GM19455 (cell line): ENCODE results near the gene ELOVL4.

Experiments
- ATAC-seq: cut with Tn5 transposase; IDR thresholded peaks from one replicate; pipeline ENCODE4 v1.9.1; 2021; ENCODE audit not compliant: unreplicated experiment

ELOVL4 gene

GRCh38 chr6:79947191-79948186, at the start of gene ELOVL4:
TSS of gene ELOVL4 (minus strand) at chr6:79947553. CDS start at chr6:79947279, 274 bp downstream.
- ATAC-seq, result peak; percentile 49

- ATAC-seq, result no peak
Measured at GRCh38 chr6:79993911-79994309, 46.6 kb upstream of the ELOVL4 start.

DNA sequence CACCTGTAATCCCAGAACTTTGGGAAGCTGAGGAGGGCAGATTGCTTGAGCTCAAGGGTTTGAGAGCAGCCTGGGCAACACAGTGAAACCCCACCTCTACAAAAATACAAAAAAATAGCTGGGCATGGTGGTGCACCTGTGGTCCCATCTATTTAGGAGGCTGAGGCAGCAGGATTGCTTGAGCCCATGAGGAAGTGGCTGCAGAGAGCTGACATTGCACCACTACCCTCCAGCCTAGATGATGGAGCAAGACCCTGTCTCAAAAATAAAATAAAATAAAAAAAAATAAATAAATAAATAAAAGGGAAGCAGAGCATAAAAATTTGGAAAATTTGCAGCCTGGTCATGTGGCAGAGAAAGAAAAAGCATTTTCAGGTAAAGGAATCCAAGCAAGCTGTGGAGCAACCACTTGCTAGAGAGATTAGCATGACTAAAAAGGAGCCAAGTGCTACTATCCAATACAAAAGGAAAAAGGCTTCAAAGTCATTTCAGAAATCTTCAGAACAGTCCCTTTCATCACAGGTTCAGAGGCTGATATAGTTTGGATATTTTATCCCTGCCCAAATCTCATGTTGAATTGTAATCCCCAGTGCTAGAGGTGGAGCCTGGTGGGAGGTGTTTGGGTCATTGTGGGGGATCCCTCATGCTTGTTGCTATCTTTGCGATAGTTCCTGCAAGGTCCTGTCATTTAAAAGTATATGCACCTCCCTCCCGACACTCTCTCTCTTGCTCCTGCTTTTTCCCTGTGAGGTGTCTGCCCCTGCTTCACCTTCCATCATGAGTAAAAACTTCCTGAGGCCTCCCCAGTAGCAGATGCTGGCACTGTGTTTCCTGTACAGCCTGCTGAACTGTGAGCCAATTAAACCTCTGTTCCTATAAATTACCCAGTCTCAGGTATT, 45.9 kb upstream of the ELOVL4 start:
- no peak for ATAC-seq

GRCh38 chr6:79989641-79990040, 42.3 kb upstream of the ELOVL4 start:
- ATAC-seq, result no peak

DNA sequence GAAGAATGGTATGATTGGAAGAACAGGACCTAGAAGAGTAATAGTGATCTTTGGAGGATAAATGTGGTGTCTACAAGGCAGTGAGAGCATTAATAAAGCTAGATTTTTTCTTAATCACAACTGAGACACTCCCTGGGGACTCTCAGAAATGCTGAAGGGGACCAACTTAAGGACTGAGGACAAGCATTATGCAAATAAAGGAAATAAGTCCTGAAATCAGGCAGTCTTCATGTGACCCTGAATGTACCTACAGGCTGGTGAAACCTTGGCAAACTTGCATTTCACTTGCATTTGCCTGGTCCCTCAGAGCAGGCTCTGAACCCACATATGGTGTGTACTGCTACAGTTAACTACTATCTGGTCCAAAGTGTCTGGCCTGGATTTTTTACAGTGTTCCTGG, 37.8 kb upstream of the ELOVL4 start:
- ATAC-seq, result no peak

GRCh38 chr6:79984261-79984660, 36.9 kb upstream of the ELOVL4 start:
- no peak for ATAC-seq

DNA sequence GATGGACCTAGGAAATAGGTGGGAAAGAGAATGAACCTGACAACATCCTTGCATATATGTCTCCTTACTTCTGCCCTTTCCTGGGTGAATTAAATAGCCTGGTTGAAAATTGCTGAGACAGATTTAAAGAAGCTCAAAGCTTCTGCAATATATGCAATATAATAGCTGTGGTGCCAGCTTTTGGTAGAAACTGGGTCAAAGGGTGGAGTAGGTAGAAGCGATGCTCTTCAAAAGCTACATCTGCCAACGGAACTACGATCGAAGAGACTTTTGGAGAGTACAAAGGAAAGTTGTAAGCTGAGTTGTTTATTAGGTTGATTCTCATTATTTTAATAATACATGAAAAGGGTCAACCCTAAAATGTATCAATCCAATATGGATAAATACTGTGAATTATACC, 34.3 kb upstream of the ELOVL4 start:
- ATAC-seq, result no peak

DNA sequence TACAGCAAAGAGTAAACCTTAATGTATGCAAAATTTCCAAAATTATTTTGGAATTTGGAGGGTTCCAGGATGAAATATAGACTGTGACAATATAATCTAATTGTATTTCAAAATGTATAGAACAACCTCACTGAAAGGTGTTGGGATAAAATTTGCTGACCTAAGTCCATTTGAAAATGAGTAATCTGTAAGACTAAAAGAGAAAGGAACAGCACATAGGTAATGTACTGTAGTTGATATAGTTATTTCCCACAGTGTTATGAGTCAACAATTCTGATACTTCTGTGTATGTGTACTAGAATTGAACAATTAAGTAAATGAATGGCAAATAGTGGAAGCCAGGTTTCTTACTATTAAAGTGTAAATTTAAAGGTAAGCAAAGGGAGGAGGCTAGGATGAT, 23.8 kb upstream of the ELOVL4 start:
- ATAC-seq, result no peak

DNA sequence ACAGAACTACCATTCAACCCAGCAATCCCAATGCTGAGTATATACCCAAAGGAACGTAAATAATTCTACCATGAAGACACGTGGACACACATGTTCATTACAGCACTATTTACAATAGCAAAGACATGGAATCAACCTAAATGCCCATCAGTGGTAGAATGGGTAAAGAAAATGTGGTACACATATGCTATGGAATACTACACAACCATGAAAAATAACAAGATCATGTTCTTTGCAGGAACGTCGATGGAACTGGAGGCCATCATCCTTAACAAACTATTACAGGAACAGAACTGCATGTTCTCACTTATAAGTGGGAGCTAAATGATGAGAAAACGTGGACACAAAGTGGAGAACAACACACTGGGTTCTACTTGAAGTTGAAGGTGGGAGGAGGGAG, 22.4 kb upstream of the ELOVL4 start:
- ATAC-seq, result no peak

DNA sequence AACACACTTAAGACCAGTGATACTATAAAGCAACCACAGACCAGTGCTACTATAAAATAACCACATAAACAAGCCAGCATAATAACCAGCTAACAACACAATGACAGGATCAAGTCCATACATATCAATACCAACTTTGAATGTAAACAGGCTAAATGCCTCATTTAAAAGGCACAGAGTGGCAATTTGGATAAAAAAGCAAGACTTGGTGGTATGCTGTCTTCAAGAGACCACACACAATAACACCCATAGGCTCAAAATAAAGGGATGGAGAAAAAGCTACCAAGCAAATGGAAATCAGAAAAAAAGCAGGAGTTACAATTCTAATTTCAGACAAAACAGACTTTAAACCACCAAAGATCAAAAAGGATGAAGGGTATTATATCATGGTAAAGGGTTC, 19.8 kb upstream of the ELOVL4 start:
- no peak for ATAC-seq

DNA sequence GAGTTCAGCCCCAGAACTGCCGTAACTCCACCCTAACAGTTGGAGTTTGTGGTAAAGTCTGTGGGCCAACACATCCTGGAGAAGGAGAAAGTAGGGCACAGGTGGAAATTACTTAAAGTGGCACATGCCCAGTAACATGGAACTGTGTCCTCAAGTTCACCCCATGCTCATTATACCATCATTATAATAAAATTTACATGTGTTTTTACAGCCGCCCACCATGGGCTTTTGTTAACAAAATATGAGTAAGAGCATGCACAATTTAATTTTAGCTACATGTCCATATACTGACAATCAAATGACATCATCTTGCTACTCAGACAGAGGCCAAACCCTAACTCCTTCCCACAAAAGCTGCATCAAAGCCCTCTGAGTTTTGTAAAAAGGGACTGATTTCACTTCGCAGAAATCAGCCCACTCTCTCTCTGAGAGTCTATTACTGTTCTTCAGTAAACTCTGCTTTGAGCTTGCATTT, 17.3 kb upstream of the ELOVL4 start:
- no peak for ATAC-seq

DNA sequence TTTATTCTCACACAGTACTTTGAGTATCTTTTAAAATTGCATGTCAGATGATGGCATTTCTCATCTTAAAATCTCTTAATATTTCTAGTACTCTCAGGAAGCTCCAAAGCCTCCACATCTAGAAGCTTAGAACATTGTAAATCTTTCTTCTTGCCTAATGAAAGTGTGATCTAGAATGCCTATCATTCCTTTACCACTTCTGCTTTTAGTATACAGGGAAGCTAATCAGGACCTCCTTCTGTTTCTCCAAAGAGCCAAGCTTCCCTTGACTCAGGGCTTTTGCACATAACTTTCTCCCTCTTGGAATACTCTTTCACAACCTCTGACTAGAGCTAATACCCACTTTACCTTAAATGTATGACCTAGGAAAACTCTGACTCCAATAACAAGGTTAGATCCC, 7.5 kb upstream of the ELOVL4 start:
- ATAC-seq, result no peak

DNA sequence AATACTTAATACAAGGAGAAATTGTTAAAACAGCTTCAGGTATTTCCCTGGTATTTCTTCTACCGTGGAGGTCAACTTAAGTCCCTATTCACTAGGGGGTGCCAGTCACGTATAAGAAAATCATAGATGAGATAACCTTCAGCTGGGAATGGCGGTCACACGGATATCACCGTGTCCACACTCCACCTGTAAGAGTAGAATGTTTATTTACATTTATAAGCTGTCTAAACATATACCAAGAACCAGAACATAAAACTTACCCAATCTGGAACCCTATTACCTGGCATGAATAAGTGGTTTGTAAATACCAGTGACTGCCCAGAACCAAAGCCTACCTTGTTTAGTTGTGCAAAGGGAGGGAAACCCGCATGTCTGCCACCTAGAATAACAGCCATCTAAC, 1.9 kb upstream of the ELOVL4 start:
- peak; percentile 64 for ATAC-seq

DNA sequence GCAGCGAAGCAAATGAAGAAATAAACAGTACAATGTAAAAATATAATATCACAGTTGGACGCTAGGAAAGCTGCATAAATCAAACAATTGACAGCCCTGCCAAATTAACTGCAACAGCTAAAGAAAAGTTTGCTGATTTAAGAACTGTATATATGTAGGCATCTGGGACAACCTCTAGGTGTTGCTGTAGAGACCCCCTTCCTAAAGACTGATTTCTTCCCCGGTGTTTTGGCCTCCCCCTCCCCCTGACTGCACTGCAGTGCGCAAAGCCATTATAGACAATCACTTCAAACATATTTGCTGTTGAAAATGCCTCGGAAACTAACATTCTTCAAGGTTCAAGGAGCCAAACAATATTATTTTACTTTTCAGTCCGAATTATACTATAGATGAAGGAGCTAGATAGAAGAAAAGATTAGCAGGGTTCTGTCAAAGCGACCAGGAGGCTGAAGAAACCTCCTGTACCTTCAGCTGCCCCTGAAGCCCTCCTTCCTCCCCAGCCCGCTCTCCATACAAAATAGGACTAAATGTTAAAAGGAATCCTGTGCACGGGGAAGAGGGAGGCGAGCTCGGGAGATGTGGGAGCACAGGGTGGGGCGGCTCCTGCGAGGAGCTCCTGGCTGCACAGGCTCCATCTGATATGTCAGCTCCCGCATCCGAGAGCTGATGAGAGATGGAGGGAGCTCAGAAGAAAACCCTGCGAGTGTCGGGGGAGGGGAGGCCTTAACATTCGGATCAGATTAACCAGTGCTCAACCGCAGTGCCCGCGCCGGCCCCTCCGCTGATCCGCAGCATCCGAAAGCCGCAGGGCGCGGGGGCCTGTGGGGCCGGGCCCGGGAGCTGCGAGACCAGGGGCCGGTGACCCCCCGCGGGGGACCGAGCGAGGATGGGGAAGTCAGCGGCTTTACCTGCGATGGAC, 822 bp downstream of the ELOVL4 start:
- peak; percentile 20 for ATAC-seq

GRCh38 chr6:79943133-79943532, 4.2 kb downstream of the ELOVL4 start:
- no peak for ATAC-seq

GRCh38 chr6:79941489-79942151, 5.7 kb downstream of the ELOVL4 start:
- no peak for ATAC-seq

GRCh38 chr6:79928478-79928998, 18.8 kb downstream of the ELOVL4 start:
- no peak for ATAC-seq

DNA sequence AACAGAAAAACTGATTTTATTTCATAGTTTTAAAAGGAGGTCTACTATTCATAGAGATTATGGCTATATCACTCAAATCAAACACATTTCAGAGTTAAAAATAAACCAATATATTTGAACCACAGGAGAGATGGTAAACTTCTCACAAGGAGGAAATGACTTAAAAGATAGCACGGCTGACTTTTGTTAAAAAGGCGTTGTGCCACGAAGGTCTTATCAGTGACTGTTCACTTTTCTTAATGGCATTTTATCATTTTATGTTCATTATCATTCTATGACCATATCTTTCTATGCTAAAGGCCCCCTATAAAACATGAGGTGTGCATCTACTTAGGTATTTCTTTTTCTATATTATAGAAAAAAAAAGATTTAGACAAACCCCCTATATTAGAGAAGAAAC, 19.6 kb downstream of the ELOVL4 start:
- ATAC-seq, result no peak

DNA sequence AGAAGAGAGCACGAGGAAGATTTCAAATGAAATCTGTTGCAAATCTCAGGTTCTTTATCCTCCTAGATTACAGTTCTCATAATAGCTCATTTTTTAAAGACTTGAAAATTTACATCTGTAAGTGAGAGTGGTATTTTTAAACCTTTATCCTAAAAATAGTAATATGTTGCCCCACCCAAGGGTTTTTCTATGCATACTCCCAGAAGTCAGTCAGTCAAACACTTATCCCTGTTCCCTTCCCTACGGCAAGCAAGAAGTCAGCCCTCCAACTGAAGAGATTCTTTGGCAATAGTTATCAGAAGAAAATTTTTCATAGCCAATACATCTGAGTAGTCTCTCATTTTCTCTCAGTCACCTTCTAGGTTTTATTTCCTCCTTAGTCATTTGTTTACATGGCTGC, 24.1 kb downstream of the ELOVL4 start:
- ATAC-seq, result no peak

- ATAC-seq, result no peak
Measured at GRCh38 chr6:79922018-79922417, 25.3 kb downstream of the ELOVL4 start.
